ENCODE results near the gene CNTNAP2.

DNA sequence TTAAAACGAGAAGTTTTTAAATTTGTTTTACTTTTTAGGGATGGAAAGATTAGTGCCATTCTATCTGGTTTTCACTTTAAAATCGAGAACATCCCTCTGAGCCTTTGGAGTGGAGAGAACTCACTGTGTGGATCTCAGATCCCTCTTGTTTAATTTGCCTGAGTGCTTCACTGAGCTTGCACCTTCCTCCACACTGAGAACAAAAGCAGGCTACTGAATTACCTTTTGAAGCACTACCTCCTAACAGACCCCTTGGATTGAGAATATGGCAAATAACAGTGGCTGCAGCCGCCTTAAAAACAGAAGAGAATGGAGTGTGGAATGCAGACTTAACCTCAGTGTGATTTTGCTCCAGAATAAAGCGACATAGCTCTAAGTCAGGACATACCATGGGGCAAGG, 204.7 kb downstream of the CNTNAP2 start:
- TF ChIP-seq HOXA7 (CRISPR knock-in tag; IDR thresholded peaks at IDR 0.05; ENCODE audit: borderline replicate concordance): no peak
- TF ChIP-seq, protein P1, sequence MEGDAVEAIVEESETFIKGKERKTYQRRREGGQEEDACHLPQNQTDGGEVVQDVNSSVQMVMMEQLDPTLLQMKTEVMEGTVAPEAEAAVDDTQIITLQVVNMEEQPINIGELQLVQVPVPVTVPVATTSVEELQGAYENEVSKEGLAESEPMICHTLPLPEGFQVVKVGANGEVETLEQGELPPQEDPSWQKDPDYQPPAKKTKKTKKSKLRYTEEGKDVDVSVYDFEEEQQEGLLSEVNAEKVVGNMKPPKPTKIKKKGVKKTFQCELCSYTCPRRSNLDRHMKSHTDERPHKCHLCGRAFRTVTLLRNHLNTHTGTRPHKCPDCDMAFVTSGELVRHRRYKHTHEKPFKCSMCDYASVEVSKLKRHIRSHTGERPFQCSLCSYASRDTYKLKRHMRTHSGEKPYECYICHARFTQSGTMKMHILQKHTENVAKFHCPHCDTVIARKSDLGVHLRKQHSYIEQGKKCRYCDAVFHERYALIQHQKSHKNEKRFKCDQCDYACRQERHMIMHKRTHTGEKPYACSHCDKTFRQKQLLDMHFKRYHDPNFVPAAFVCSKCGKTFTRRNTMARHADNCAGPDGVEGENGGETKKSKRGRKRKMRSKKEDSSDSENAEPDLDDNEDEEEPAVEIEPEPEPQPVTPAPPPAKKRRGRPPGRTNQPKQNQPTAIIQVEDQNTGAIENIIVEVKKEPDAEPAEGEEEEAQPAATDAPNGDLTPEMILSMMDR (tag by site-specific recombination; IDR thresholded peaks at IDR 0.05): no peak
- TF ChIP-seq ZNF830 (tag by site-specific recombination; IDR thresholded peaks at IDR 0.05; ENCODE audit: low read depth): no peak
- no peak for TF ChIP-seq ZNF266 (tag by site-specific recombination; IDR thresholded peaks at IDR 0.05; ENCODE audit: low read depth)
- TF ChIP-seq REPIN1 (tag by site-specific recombination; IDR thresholded peaks at IDR 0.05; ENCODE audit: low read depth): no peak
- TF ChIP-seq, protein P2, sequence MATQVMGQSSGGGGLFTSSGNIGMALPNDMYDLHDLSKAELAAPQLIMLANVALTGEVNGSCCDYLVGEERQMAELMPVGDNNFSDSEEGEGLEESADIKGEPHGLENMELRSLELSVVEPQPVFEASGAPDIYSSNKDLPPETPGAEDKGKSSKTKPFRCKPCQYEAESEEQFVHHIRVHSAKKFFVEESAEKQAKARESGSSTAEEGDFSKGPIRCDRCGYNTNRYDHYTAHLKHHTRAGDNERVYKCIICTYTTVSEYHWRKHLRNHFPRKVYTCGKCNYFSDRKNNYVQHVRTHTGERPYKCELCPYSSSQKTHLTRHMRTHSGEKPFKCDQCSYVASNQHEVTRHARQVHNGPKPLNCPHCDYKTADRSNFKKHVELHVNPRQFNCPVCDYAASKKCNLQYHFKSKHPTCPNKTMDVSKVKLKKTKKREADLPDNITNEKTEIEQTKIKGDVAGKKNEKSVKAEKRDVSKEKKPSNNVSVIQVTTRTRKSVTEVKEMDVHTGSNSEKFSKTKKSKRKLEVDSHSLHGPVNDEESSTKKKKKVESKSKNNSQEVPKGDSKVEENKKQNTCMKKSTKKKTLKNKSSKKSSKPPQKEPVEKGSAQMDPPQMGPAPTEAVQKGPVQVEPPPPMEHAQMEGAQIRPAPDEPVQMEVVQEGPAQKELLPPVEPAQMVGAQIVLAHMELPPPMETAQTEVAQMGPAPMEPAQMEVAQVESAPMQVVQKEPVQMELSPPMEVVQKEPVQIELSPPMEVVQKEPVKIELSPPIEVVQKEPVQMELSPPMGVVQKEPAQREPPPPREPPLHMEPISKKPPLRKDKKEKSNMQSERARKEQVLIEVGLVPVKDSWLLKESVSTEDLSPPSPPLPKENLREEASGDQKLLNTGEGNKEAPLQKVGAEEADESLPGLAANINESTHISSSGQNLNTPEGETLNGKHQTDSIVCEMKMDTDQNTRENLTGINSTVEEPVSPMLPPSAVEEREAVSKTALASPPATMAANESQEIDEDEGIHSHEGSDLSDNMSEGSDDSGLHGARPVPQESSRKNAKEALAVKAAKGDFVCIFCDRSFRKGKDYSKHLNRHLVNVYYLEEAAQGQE (tag by site-specific recombination; IDR thresholded peaks at IDR 0.05): no peak
- TF ChIP-seq ZNF292 (tag by site-specific recombination; IDR thresholded peaks at IDR 0.05; ENCODE audit: borderline replicate concordance, low read depth): no peak
- TF ChIP-seq, protein P3, sequence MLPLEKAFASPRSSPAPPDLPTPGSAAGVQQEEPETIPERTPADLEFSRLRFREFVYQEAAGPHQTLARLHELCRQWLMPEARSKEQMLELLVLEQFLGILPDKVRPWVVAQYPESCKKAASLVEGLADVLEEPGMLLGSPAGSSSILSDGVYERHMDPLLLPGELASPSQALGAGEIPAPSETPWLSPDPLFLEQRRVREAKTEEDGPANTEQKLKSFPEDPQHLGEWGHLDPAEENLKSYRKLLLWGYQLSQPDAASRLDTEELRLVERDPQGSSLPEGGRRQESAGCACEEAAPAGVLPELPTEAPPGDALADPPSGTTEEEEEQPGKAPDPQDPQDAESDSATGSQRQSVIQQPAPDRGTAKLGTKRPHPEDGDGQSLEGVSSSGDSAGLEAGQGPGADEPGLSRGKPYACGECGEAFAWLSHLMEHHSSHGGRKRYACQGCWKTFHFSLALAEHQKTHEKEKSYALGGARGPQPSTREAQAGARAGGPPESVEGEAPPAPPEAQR (tag by site-specific recombination; IDR thresholded peaks at IDR 0.05): no peak
- TF ChIP-seq ZNF341 (tag by site-specific recombination; IDR thresholded peaks at IDR 0.05; ENCODE audit: low read depth): no peak
- no peak for TF ChIP-seq ZBTB7A (tag by site-specific recombination; IDR thresholded peaks at IDR 0.05; ENCODE audit: low read depth)
- TF ChIP-seq, protein P4, sequence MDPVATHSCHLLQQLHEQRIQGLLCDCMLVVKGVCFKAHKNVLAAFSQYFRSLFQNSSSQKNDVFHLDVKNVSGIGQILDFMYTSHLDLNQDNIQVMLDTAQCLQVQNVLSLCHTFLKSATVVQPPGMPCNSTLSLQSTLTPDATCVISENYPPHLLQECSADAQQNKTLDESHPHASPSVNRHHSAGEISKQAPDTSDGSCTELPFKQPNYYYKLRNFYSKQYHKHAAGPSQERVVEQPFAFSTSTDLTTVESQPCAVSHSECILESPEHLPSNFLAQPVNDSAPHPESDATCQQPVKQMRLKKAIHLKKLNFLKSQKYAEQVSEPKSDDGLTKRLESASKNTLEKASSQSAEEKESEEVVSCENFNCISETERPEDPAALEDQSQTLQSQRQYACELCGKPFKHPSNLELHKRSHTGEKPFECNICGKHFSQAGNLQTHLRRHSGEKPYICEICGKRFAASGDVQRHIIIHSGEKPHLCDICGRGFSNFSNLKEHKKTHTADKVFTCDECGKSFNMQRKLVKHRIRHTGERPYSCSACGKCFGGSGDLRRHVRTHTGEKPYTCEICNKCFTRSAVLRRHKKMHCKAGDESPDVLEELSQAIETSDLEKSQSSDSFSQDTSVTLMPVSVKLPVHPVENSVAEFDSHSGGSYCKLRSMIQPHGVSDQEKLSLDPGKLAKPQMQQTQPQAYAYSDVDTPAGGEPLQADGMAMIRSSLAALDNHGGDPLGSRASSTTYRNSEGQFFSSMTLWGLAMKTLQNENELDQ (tag by site-specific recombination; IDR thresholded peaks at IDR 0.05; ENCODE audit: low read depth): no peak
- no peak for TF ChIP-seq ZNF654 (tag by site-specific recombination; IDR thresholded peaks at IDR 0.05; ENCODE audit: low read depth)
- TF ChIP-seq KLF7 (tag by site-specific recombination; IDR thresholded peaks at IDR 0.05; ENCODE audit: borderline replicate concordance): no peak
- TF ChIP-seq GLI4 (tag by site-specific recombination; IDR thresholded peaks at IDR 0.05): no peak
